HEK293 (cell line): ENCODE data around the gene C12orf56.
A peak's percentile ranks its signal among the peaks of the same experiment; 100 is the strongest.

ENCODE experiments used
- AEBP2 ChIP-seq: fragments of 450-650 bp; formaldehyde crosslinking; IDR thresholded peaks from 2 replicates; pipeline ENCODE4 v1.5.1; 2016; ENCODE audit warnings: missing biosample characterization, missing genetic modification characterization, borderline replicate concordance
- GLI2 ChIP-seq: fragments of 450-650 bp; formaldehyde crosslinking; IDR thresholded peaks from 2 replicates; pipeline ENCODE4; 2017; ENCODE audit warnings: missing biosample characterization, missing genetic modification characterization, low read depth, borderline replicate concordance
- GLI4 ChIP-seq: fragments of 450-650 bp; formaldehyde crosslinking; IDR thresholded peaks from 2 replicates; pipeline ENCODE4 v1.5.1; 2016; ENCODE audit warnings: missing biosample characterization, missing genetic modification characterization
- OSR2 ChIP-seq: fragments of 450-650 bp; formaldehyde crosslinking; IDR thresholded peaks from 2 replicates; pipeline ENCODE4 v1.5.1; 2016; ENCODE audit warnings: missing biosample characterization, missing genetic modification characterization
- SCRT2 ChIP-seq: fragments of 450-650 bp; formaldehyde crosslinking; IDR thresholded peaks from 2 replicates; pipeline ENCODE4 v1.5.1; 2016; ENCODE audit warnings: missing biosample characterization, missing genetic modification characterization
- SETDB1 ChIP-seq: IDR thresholded peaks from one replicate; pipeline ENCODE4 v1.6.1; 2017; ENCODE audit warnings: mild to moderate bottlenecking, low read length, moderate library complexity, mixed read lengths; ENCODE audit not compliant: insufficient read length
- SP2 ChIP-seq: fragments of 450-650 bp; formaldehyde crosslinking; IDR thresholded peaks from 2 replicates; pipeline ENCODE4 v1.5.1; 2016; ENCODE audit warnings: missing biosample characterization, missing genetic modification characterization
- WT1 ChIP-seq: fragments of 450-650 bp; formaldehyde crosslinking; IDR thresholded peaks from 2 replicates; pipeline ENCODE4 v1.5.1; 2016; ENCODE audit warnings: missing biosample characterization, missing genetic modification characterization
- ZBTB21 ChIP-seq: fragments of 450-650 bp; formaldehyde crosslinking; IDR thresholded peaks from 2 replicates; pipeline ENCODE4 v1.5.1; 2017; ENCODE audit warnings: missing biosample characterization, missing genetic modification characterization
- ZNF138 ChIP-seq: fragments of 450-650 bp; formaldehyde crosslinking; IDR thresholded peaks from 2 replicates; pipeline ENCODE4 v1.5.1; 2016; ENCODE audit warnings: missing biosample characterization, missing genetic modification characterization, borderline replicate concordance
- ZNF146 ChIP-seq: fragments of 450-650 bp; formaldehyde crosslinking; IDR thresholded peaks from 2 replicates; pipeline ENCODE4 v1.5.1; 2016; ENCODE audit warnings: missing biosample characterization, missing genetic modification characterization
- ZNF18 ChIP-seq: fragments of 450-650 bp; formaldehyde crosslinking; IDR thresholded peaks from 2 replicates; pipeline ENCODE4 v1.5.1; 2016; ENCODE audit warnings: missing biosample characterization, missing genetic modification characterization
- ZNF24 ChIP-seq: fragments of 450-650 bp; formaldehyde crosslinking; IDR thresholded peaks from 2 replicates; pipeline ENCODE4 v1.5.1; 2016; ENCODE audit warnings: missing biosample characterization, missing genetic modification characterization
- ZNF274 ChIP-seq, 2 experiments: fragments of 200-500 bp in 1 of 2; fragments of 450-650 bp in 1 of 2; sonication (Bioruptor generic) in 1 of 2; formaldehyde crosslinking in 1 of 2; IDR thresholded peaks; 2 replicates each; pipeline versions ENCODE4 v1.5.1 to v1.6.1; 2014 to 2016; ENCODE audit warnings: borderline replicate concordance in 1 of 2, inconsistent platforms in 1 of 2, low read length in 1 of 2, missing biosample characterization in 1 of 2, missing genetic modification characterization in 1 of 2
- ZNF473 ChIP-seq: fragments of 450-650 bp; formaldehyde crosslinking; IDR thresholded peaks from 2 replicates; pipeline ENCODE4 v1.5.1; 2017; ENCODE audit warnings: missing biosample characterization, missing genetic modification characterization
- ZNF529 ChIP-seq: fragments of 450-650 bp; formaldehyde crosslinking; IDR thresholded peaks from 2 replicates; pipeline ENCODE4 v1.5.1; 2017; ENCODE audit warnings: missing genetic modification characterization, missing biosample characterization; ENCODE audit not compliant: insufficient replicate concordance
- ZNF544 ChIP-seq: fragments of 450-650 bp; formaldehyde crosslinking; IDR thresholded peaks from 2 replicates; pipeline ENCODE4 v1.5.0; 2017; ENCODE audit warnings: missing biosample characterization, missing genetic modification characterization
- ZNF596 ChIP-seq: fragments of 450-650 bp; IDR thresholded peaks from 2 replicates; pipeline ENCODE4 v1.5.0; 2018; ENCODE audit warnings: missing biosample characterization, mild to moderate bottlenecking, missing genetic modification characterization, moderate library complexity
- ZNF610 ChIP-seq: fragments of 450-650 bp; formaldehyde crosslinking; IDR thresholded peaks from 2 replicates; pipeline ENCODE4 v1.5.1; 2016; ENCODE audit warnings: missing biosample characterization, missing genetic modification characterization, borderline replicate concordance
- ZNF658 ChIP-seq: fragments of 450-650 bp; formaldehyde crosslinking; IDR thresholded peaks from 2 replicates; pipeline ENCODE4; 2016; ENCODE audit warnings: missing biosample characterization, missing genetic modification characterization
- ZNF664 ChIP-seq: fragments of 450-650 bp; formaldehyde crosslinking; IDR thresholded peaks from 2 replicates; pipeline ENCODE4 v1.5.1; 2016; ENCODE audit warnings: missing biosample characterization, missing genetic modification characterization
- ZNF792 ChIP-seq: fragments of 450-650 bp; formaldehyde crosslinking; IDR thresholded peaks from 2 replicates; pipeline ENCODE4 v1.5.1; 2016; ENCODE audit warnings: missing biosample characterization, missing genetic modification characterization
- ZNF843 ChIP-seq: fragments of 450-650 bp; formaldehyde crosslinking; IDR thresholded peaks from 2 replicates; pipeline ENCODE4 v1.5.1; 2016; ENCODE audit warnings: missing biosample characterization, missing genetic modification characterization
- ZSCAN30 ChIP-seq: fragments of 450-650 bp; IDR thresholded peaks from 2 replicates; pipeline ENCODE4 v1.5.1; 2018; ENCODE audit warnings: missing biosample characterization, mild to moderate bottlenecking, missing genetic modification characterization, moderate library complexity
- TF ChIP-seq, protein P1 (sequence below): fragments of 450-650 bp; formaldehyde crosslinking; IDR thresholded peaks from 2 replicates; pipeline ENCODE4 v1.5.1; 2016; ENCODE audit warnings: missing biosample characterization, missing genetic modification characterization
- TF ChIP-seq, protein P2 (sequence below): fragments of 450-650 bp; formaldehyde crosslinking; IDR thresholded peaks from 2 replicates; pipeline ENCODE4 v1.5.1; 2016; ENCODE audit warnings: missing biosample characterization, missing genetic modification characterization
- TF ChIP-seq, protein P3 (sequence below): fragments of 450-650 bp; formaldehyde crosslinking; IDR thresholded peaks from 2 replicates; pipeline ENCODE4 v1.5.1; 2016; ENCODE audit warnings: missing biosample characterization, missing genetic modification characterization
- TF ChIP-seq, protein P4 (sequence below): fragments of 450-650 bp; formaldehyde crosslinking; optimal IDR thresholded peaks from 2 replicates; pipeline ENCODE3; 2016; ENCODE audit warnings: missing biosample characterization, mild to moderate bottlenecking, missing genetic modification characterization
- TF ChIP-seq, protein P5 (sequence below): fragments of 450-650 bp; formaldehyde crosslinking; IDR thresholded peaks from 2 replicates; pipeline ENCODE4 v1.5.1; 2017; ENCODE audit warnings: missing biosample characterization, missing genetic modification characterization

Gene C12orf56

GRCh38 chr12:64222009-64222765, 168.4 kb downstream of the C12orf56 start, which contains the start of gene KICS2 (continued):
- no peak for TF ChIP-seq ZNF18
- TF ChIP-seq ZNF664 (tag by site-specific recombination) = no peak
- no peak for TF ChIP-seq ZNF274 (IDR thresholded peaks at IDR 0.05; ENCODE audit: low read length)
- no peak for TF ChIP-seq ZNF274 (tag by site-specific recombination; IDR thresholded peaks at IDR 0.05; ENCODE audit: borderline replicate concordance)
- TF ChIP-seq ZNF658 = no peak
- TF ChIP-seq ZNF610 (tag by site-specific recombination) = peak; percentile 62; the same call in 1 of the 2 replicates
- 0 out of 2 replicates have a peak, but pooled peaks have one; percentile 22 for TF ChIP-seq ZNF596 (tag by site-specific recombination)
- 0 out of 2 replicates have a peak, but pooled peaks have one; percentile 6 for TF ChIP-seq OSR2 (tag by site-specific recombination)
- 0 out of 2 replicates have a peak, but pooled peaks have one; percentile 9 for TF ChIP-seq ZNF792 (tag by site-specific recombination)
- TF ChIP-seq SETDB1 = no peak
- no peak for TF ChIP-seq SCRT2 (tag by site-specific recombination)
- peak; percentile 56 for TF ChIP-seq ZNF24 (tag by site-specific recombination)
- TF ChIP-seq, protein P1, sequence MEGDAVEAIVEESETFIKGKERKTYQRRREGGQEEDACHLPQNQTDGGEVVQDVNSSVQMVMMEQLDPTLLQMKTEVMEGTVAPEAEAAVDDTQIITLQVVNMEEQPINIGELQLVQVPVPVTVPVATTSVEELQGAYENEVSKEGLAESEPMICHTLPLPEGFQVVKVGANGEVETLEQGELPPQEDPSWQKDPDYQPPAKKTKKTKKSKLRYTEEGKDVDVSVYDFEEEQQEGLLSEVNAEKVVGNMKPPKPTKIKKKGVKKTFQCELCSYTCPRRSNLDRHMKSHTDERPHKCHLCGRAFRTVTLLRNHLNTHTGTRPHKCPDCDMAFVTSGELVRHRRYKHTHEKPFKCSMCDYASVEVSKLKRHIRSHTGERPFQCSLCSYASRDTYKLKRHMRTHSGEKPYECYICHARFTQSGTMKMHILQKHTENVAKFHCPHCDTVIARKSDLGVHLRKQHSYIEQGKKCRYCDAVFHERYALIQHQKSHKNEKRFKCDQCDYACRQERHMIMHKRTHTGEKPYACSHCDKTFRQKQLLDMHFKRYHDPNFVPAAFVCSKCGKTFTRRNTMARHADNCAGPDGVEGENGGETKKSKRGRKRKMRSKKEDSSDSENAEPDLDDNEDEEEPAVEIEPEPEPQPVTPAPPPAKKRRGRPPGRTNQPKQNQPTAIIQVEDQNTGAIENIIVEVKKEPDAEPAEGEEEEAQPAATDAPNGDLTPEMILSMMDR (tag by site-specific recombination) = no peak; the same call in 1 of the 2 replicates
- TF ChIP-seq, protein P2, sequence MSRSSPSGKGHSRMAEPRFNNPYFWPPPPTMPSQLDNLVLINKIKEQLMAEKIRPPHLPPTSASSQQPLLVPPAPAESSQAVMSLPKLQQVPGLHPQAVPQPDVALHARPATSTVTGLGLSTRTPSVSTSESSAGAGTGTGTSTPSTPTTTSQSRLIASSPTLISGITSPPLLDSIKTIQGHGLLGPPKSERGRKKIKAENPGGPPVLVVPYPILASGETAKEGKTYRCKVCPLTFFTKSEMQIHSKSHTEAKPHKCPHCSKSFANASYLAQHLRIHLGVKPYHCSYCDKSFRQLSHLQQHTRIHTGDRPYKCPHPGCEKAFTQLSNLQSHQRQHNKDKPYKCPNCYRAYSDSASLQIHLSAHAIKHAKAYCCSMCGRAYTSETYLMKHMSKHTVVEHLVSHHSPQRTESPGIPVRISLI (tag by site-specific recombination) = no peak
- peak; percentile 57 for TF ChIP-seq ZSCAN30 (tag by site-specific recombination)
- TF ChIP-seq, protein P3, sequence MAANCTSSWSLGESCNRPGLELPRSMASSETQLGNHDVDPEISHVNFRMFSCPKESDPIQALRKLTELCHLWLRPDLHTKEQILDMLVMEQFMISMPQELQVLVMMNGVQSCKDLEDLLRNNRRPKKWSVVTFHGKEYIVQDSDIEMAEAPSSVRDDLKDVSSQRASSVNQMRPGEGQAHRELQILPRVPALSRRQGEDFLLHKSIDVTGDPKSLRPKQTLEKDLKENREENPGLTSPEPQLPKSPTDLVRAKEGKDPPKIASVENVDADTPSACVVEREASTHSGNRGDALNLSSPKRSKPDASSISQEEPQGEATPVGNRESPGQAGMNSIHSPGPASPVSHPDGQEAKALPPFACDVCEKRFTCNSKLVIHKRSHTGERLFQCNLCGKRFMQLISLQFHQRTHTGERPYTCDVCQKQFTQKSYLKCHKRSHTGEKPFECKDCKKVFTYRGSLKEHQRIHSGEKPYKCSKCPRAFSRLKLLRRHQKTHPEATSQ = peak; percentile 86
- TF ChIP-seq ZNF146 (tag by site-specific recombination) = 0 out of 2 replicates have a peak, but pooled peaks have one; percentile 11
- TF ChIP-seq ZNF544 (tag by site-specific recombination) = no peak
- TF ChIP-seq GLI4 (tag by site-specific recombination) = 0 out of 2 replicates have a peak, but pooled peaks have one; percentile 8
- TF ChIP-seq, protein P4, sequence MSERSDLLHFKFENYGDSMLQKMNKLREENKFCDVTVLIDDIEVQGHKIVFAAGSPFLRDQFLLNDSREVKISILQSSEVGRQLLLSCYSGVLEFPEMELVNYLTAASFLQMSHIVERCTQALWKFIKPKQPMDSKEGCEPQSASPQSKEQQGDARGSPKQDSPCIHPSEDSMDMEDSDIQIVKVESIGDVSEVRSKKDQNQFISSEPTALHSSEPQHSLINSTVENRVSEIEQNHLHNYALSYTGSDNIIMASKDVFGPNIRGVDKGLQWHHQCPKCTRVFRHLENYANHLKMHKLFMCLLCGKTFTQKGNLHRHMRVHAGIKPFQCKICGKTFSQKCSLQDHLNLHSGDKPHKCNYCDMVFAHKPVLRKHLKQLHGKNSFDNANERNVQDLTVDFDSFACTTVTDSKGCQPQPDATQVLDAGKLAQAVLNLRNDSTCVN (tag by site-specific recombination) = peak; percentile 100
- no peak for TF ChIP-seq ZNF138 (tag by site-specific recombination)
- TF ChIP-seq, protein P5, sequence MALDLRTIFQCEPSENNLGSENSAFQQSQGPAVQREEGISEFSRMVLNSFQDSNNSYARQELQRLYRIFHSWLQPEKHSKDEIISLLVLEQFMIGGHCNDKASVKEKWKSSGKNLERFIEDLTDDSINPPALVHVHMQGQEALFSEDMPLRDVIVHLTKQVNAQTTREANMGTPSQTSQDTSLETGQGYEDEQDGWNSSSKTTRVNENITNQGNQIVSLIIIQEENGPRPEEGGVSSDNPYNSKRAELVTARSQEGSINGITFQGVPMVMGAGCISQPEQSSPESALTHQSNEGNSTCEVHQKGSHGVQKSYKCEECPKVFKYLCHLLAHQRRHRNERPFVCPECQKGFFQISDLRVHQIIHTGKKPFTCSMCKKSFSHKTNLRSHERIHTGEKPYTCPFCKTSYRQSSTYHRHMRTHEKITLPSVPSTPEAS (tag by site-specific recombination) = peak; percentile 21; the same call in 1 of the 2 replicates
- TF ChIP-seq GLI2 (tag by site-specific recombination) = no peak
- TF ChIP-seq ZNF529 (tag by site-specific recombination) = no peak
- peak; percentile 100 for TF ChIP-seq ZBTB21 (tag by site-specific recombination)
- 0 out of 2 replicates have a peak, but pooled peaks have one; percentile 48 for TF ChIP-seq WT1 (tag by site-specific recombination)
- TF ChIP-seq AEBP2 (tag by site-specific recombination) = no peak
- TF ChIP-seq ZNF843 (tag by site-specific recombination) = peak; percentile 69
- no peak for TF ChIP-seq ZNF473 (tag by site-specific recombination)
- 0 out of 2 replicates have a peak, but pooled peaks have one; percentile 14 for TF ChIP-seq SP2
